ENCODE data around the gene ACTR3C.

GRCh38 chr7:150313367-150313809, 10.0 kb downstream of the ACTR3C start:
- TF ChIP-seq EZH2phosphoT487 (IDR thresholded peaks at IDR 0.05; ENCODE audit: unreplicated experiment) (no peak), CTCF (conservative IDR thresholded peaks at IDR 0.05; ENCODE audit: low read depth in 2 of 2) (no peak), POLR2AphosphoS5 (IDR thresholded peaks at IDR 0.05; ENCODE audit: low read depth) (no peak), REST (IDR thresholded peaks at IDR 0.05; ENCODE audit: unreplicated experiment) (no peak), JUNB (IDR thresholded peaks at IDR 0.05; ENCODE audit: unreplicated experiment) (no peak), ETS1 (IDR thresholded peaks at IDR 0.05) (no peak), EZH2 (IDR thresholded peaks at IDR 0.05; ENCODE audit: low read depth, unreplicated experiment) (no peak)
